K562 (cell line): ENCODE results near the gene TCF4. TPM values are rescaled to one million over a fixed set of nuclear protein-coding genes. Genes with fewer than 3 reads are reported as not detected.

Source experiments
- ATAC-seq: fragments of 200-7000 bp; cut with Tn5 transposase; 3 replicates; pipeline ENCODE4 v1.9.1; 2020; ENCODE audit warnings: moderate library complexity
- BruUV-seq: library from RNA; stranded (reverse); fragments of 400-500 nt; replicated peaks from 2 replicates; lab custom pipeline; 2021; lab: Mats Ljungman, UMichigan
- CTCF ChIA-PET: fragments of 300-600 bp; formaldehyde crosslinking; extraction: SDS; loops from one replicate; lab custom pipeline; 2021; ENCODE audit warnings: low intra/inter-chr PET ratio; lab: Yijun Ruan, JAX
- POLR2A ChIA-PET: fragments of 300-600, 350-650 bp; sonication (Branson Sonifier 250); formaldehyde crosslinking; extraction: SDS; loops from one replicate; lab custom pipeline; 2021; ENCODE audit warnings: antibody characterized with exemption, inconsistent platforms; lab: Yijun Ruan, JAX
- DNase-seq, 4 experiments: peaks; one replicate each; pipeline versions ENCODE4 v3.0.0 to v3.0.0-alpha.2; 2011 to 2018; ENCODE audit warnings: low spot score in 3 of 4, mixed read lengths in 3 of 4; ENCODE audit errors: extremely low read depth in 1 of 4
- FAIRE-seq: peaks from 2 replicates; lab custom pipeline; 2011; peaks lifted over from hg19 to GRCh38; lab: Jason Lieb, UNC
- H2AFZ ChIP-seq: 2 replicates; pipeline ENCODE4 v1.6.0; 2011; ENCODE audit warnings: low read depth, low read length, control low read depth, inconsistent platforms
- H3K27ac ChIP-seq: fragments of 200-600 bp; 3 replicates; pipeline ENCODE4 v1.8.0; 2011; ENCODE audit warnings: low read depth, mild to moderate bottlenecking, control low read depth, inconsistent platforms, low read length, moderate library complexity, mixed read lengths; ENCODE audit errors: extremely low read depth
- H3K27me3 ChIP-seq, 2 experiments: fragments of 300-600 bp in 1 of 2; 2 replicates in 1 of 2; 3 replicates in 1 of 2; pipeline versions ENCODE4 v1.6.0 to v1.8.0; 2011; ENCODE audit warnings: inconsistent platforms in 2 of 2, low read length in 2 of 2, mild to moderate bottlenecking in 1 of 2, mixed read lengths in 1 of 2, moderate library complexity in 1 of 2; ENCODE audit not compliant: control insufficient read depth in 2 of 2, insufficient read depth in 2 of 2
- H3K36me3 ChIP-seq: fragments of 300-600 bp; 3 replicates; pipeline ENCODE4 v1.8.0; 2011; ENCODE audit warnings: mild to moderate bottlenecking, low read length, inconsistent platforms; ENCODE audit not compliant: control insufficient read depth, insufficient read depth
- H3K4me1 ChIP-seq, 2 experiments: fragments of 200-600 bp in 1 of 2; replicated peaks in 1 of 2; 2 replicates in 1 of 2; 3 replicates in 1 of 2; pipeline versions ENCODE4 v1.5.1 to v1.8.0; 2011; ENCODE audit warnings: inconsistent platforms in 2 of 2, low read length in 2 of 2, mild to moderate bottlenecking in 1 of 2, mixed read lengths in 1 of 2, moderate library complexity in 1 of 2; ENCODE audit not compliant: control insufficient read depth in 2 of 2, insufficient read depth in 2 of 2
- H3K4me2 ChIP-seq: 2 replicates; pipeline ENCODE4 v1.6.1; 2011; ENCODE audit warnings: low read length, control low read depth, inconsistent platforms, mixed read lengths; ENCODE audit not compliant: insufficient read depth
- H3K4me3 ChIP-seq: fragments of 200-600 bp; sonication (generic), shearing (Covaris generic); 2 replicates; pipeline ENCODE4 v1.5.1; 2016; ENCODE audit warnings: control low read depth, inconsistent platforms
- H3K79me2 ChIP-seq: fragments of 200-600 bp; 3 replicates; pipeline ENCODE4 v1.8.0; 2011; ENCODE audit warnings: low read length, inconsistent platforms; ENCODE audit not compliant: control insufficient read depth, insufficient read depth
- H3K9ac ChIP-seq, 2 experiments: 2 replicates each; pipeline versions ENCODE4 v1.6.0 to v1.6.1; 2011; ENCODE audit warnings: low read depth in 2 of 2, low read length in 2 of 2, control low read depth in 1 of 2, inconsistent platforms in 1 of 2, mild to moderate bottlenecking in 1 of 2, mixed read lengths in 1 of 2; ENCODE audit not compliant: insufficient read depth in 1 of 2
- H3K9me1 ChIP-seq: one replicate; pipeline ENCODE4 v1.6.0; 2011; ENCODE audit warnings: inconsistent platforms, mild to moderate bottlenecking, low read length, moderate library complexity; ENCODE audit not compliant: control insufficient read depth, insufficient read depth
- H3K9me3 ChIP-seq: replicated peaks from 2 replicates; pipeline ENCODE4 v1.5.1; 2011; ENCODE audit warnings: low read depth, low read length, inconsistent platforms; ENCODE audit not compliant: control insufficient read depth, insufficient read depth
- H4K20me1 ChIP-seq: replicated peaks from 2 replicates; pipeline ENCODE4 v1.6.1; 2011; ENCODE audit warnings: low read length, inconsistent platforms, mixed read lengths; ENCODE audit not compliant: control insufficient read depth, insufficient read depth
- C11orf30 ChIP-seq: fragments of 450-650 bp; IDR thresholded peaks from 2 replicates; pipeline ENCODE4 v1.6.1; 2016; ENCODE audit warnings: low read depth, mild to moderate bottlenecking
- CBX8 ChIP-seq: fragments of 200-600 bp; sonication (generic); IDR thresholded peaks from 2 replicates; pipeline ENCODE4 v1.6.1; 2012; ENCODE audit warnings: borderline replicate concordance, mixed run types, low read depth, mild to moderate bottlenecking, moderate library complexity, mixed read lengths, low read length, control low read depth, inconsistent platforms; ENCODE audit not compliant: poor library complexity, severe bottlenecking; ENCODE audit errors: extremely low read depth
- FOXM1 ChIP-seq, 2 experiments: fragments of 450-650 bp in 1 of 2; sonication (generic) in 1 of 2; formaldehyde crosslinking in 1 of 2; IDR thresholded peaks; 2 replicates each; pipeline versions ENCODE4 v1.6.1 to v1.9.0; 2017 to 2022; ENCODE audit warnings: low read depth in 2 of 2, mild to moderate bottlenecking in 2 of 2, missing genetic modification reagents in 1 of 2, moderate library complexity in 1 of 2
- FUS ChIP-seq: fragments of 200-400 bp; formaldehyde crosslinking; optimal IDR thresholded peaks from 2 replicates; pipeline ENCODE3; 2017; ENCODE audit warnings: low read depth, low read length
- MAFF ChIP-seq: IDR thresholded peaks from 2 replicates; pipeline ENCODE4 v1.6.1; 2012; ENCODE audit warnings: low read length, improper control_type of control experiment
- MAFG ChIP-seq: fragments of 450-650 bp; conservative IDR thresholded peaks from 2 replicates; pipeline ENCODE4 v1.6.1; 2016; ENCODE audit warnings: missing genetic modification characterization, missing compliant biosample characterization
- MAFK ChIP-seq: IDR thresholded peaks from 2 replicates; pipeline ENCODE4 v1.6.1; 2011; ENCODE audit warnings: low read length, improper control_type of control experiment
- MCM2 ChIP-seq: fragments of 450-650 bp; IDR thresholded peaks from 2 replicates; pipeline ENCODE4 v1.6.1; 2017; ENCODE audit warnings: low read depth, mild to moderate bottlenecking
- PTTG1 ChIP-seq: fragments of 450-650 bp; IDR thresholded peaks from 2 replicates; pipeline ENCODE4 v1.6.1; 2016; ENCODE audit warnings: low read depth, mild to moderate bottlenecking, missing genetic modification characterization, missing compliant biosample characterization
- RBM25 ChIP-seq: fragments of 200-400 bp; formaldehyde crosslinking; IDR thresholded peaks from 2 replicates; pipeline ENCODE4 v1.6.1; 2018; ENCODE audit warnings: low read length, low read depth, moderate library complexity; ENCODE audit not compliant: severe bottlenecking
- RFX5 ChIP-seq: IDR thresholded peaks from 2 replicates; pipeline ENCODE4 v1.6.1; 2011; ENCODE audit warnings: low read depth, mild to moderate bottlenecking, improper control_type of control experiment, low read length
- SRSF9 ChIP-seq: fragments of 200-400 bp; formaldehyde crosslinking; IDR thresholded peaks from 2 replicates; pipeline ENCODE4 v1.6.1; 2017; ENCODE audit warnings: low read depth, low read length, borderline replicate concordance
- ZNF316 ChIP-seq: fragments of 450-650 bp; IDR thresholded peaks from 2 replicates; pipeline ENCODE4 v1.6.1; 2016
- WGBS: fragments of 100-300 bp; shearing (Covaris generic); methylation state at CpG from one replicate; pipeline ENCODE4 v1.1.6; 2016; ENCODE audit warnings: low coverage, mixed read lengths; ENCODE audit not compliant: insufficient coverage; ENCODE audit errors: missing lambda C conversion rate; 5-methylcytosine and 5-hydroxymethylcytosine counted together
- in situ Hi-C: fragments of 300-500 bp; cut with MboI; formaldehyde crosslinking; loops from 4 replicates; pipeline ENCODE4 v1.15.0; 2018; ENCODE audit warnings: inconsistent platforms, mixed read lengths
- intact Hi-C: fragments of 100-400 bp; cut with micrococcal nuclease; formaldehyde crosslinking; loops from 2 replicates; pipeline ENCODE4 v1.14.2; 2022
- polyA plus RNA-seq, 8 experiments: library from polyadenylated mRNA; depleted of rRNA in 4 of 8; stranded (reverse) in 5 of 8; unstranded in 3 of 8; fragments of >200 nt; fragmentation: Nextera tagmentation in 2 of 8; fragmentation: Illumina TruSeq in 1 of 8; extraction: Ambion mirVana in 2 of 8; extraction: Trizol in 1 of 8; gene quantifications; 2 replicates each; pipeline versions ENCODE4 v1.2.1 to v1.2.3, GENCODE V29; 2011 to 2014; ENCODE audit warnings: inconsistent platforms in 1 of 8, missing spikeins in 1 of 8
- total RNA-seq, 7 experiments: library from RNA; depleted of rRNA in 6 of 7; stranded (reverse); fragments of >200 nt in 6 of 7; fragmentation: Illumina TruSeq in 2 of 7; extraction: Trizol in 2 of 7; gene quantifications; 2 replicates each; pipeline versions ENCODE4 v1.2.1 to v1.2.3, GENCODE V29; 2011 to 2021; ENCODE audit warnings: low replicate concordance in 1 of 7
- TF ChIP-seq, protein P1 (sequence below): fragments of 250-450 bp; sonication (Bioruptor Pico); IDR thresholded peaks from 2 replicates; pipeline ENCODE4 v1.8.0; 2022; ENCODE audit warnings: moderate library complexity, mild to moderate bottlenecking, inconsistent platforms
- TF ChIP-seq, protein P2 (sequence below): sonication (generic); formaldehyde crosslinking; IDR thresholded peaks from 2 replicates; pipeline ENCODE4 v1.8.0; 2022; ENCODE audit warnings: missing genetic modification reagents, mild to moderate bottlenecking, moderate library complexity, borderline replicate concordance

Gene TCF4
- total and polyA plus RNA-seq, 9 of the 15 experiments (the other 6 are each of a cell fraction or from before 2014, with no cell fraction given) = 4.8 to 24.7 (median 15.2) TPM

DNA sequence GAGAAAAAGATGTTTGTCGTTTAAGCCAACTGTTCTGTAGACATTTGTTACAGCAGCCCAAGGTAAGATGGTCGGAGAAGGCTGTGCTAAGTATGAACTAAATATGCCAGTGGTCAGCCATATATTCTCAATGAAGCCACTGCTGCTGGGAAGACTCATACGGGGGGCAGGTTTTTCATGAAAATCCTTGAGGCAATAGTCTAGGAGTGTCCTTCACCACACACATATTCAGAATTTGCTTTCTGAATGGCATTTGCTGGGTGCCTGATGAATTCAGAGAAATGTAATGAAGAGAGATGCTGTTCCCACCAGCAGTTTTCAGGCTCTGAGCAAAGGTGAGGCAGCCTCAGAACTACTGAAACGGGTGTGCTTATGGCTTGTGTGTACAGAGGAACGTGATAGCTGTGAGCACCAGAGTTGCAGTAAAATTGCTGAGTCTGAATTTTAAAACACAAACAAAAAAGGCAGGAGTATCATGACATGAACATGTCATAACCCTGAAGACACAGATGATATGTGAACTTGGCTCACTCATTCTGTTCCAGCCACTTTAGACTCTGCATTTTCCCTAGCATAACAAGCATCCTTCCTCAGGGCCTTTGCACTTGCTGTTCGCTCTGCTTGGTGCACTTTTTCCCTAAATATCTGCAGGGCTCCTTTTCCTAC is 21.3 kb upstream of the TCF4 start:
- Histone ChIP-seq H4K20me1 (no peaks in the 10 kb centered on the region), H2AFZ (no peak overlapping the region), H3K9me1 (no peaks in the 10 kb centered on the region), H3K4me3 (no peak overlapping the region), H3K9me3 (no peaks in the 10 kb centered on the region), H3K79me2 (no peaks in the 10 kb centered on the region), H3K4me2 (no peak overlapping the region), H3K27me3 (no peaks in the 10 kb centered on the region), H3K4me1 (no peaks in the 10 kb centered on the region), H3K36me3 (no peaks in the 10 kb centered on the region), H3K9ac (no peak overlapping the region), H3K27ac (no peak overlapping the region)
- FAIRE-seq (no peak), ATAC-seq (no peak), DNase-seq (no peak)
- no TSS peak for BruUV-seq
- TF ChIP-seq RBM25 (peak; percentile 53), RFX5 (no peak), FUS (no peak), MAFK (peak; percentile 44; the same call in 1 of the 2 replicates), SRSF9 (no peak), MCM2 (no peak), FOXM1 (IDR thresholded peaks at IDR 0.05; ENCODE audit: low read depth) (no peak), FOXM1 (CRISPR knock-in tag; IDR thresholded peaks at IDR 0.05; ENCODE audit: low read depth) (no peak), C11orf30 (peak; percentile 63; the same call in 1 of the 2 replicates), ZNF316 (peak; percentile 86), MAFF (peak; percentile 58), PTTG1 (tag) (no peak), CBX8 (no peak), MAFG (tag) (peak; percentile 55)
- TF ChIP-seq, protein P1, sequence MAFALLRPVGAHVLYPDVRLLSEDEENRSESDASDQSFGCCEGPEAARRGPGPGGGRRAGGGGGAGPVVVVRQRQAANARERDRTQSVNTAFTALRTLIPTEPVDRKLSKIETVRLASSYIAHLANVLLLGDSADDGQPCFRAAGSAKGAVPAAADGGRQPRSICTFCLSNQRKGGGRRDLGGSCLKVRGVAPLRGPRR (CRISPR knock-in tag) = no peak
- TF ChIP-seq, protein P2, sequence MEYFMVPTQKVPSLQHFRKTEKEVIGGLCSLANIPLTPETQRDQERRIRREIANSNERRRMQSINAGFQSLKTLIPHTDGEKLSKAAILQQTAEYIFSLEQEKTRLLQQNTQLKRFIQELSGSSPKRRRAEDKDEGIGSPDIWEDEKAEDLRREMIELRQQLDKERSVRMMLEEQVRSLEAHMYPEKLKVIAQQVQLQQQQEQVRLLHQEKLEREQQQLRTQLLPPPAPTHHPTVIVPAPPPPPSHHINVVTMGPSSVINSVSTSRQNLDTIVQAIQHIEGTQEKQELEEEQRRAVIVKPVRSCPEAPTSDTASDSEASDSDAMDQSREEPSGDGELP (CRISPR knock-in tag) = no peak
- intact Hi-C loops (no loop called here), in situ Hi-C loops (no loop called here)
- ChIA-PET CTCF (no interaction called here), POLR2A (no interaction called here)
- 34% methylated on average over 6 of the region's 6 CpGs for WGBS
